OCI-LY7 (cell line): ENCODE results near the gene CD300H.

ENCODE experiments used
- CTCF ChIP-seq: fragments of 200-600 bp; sonication (generic); conservative IDR thresholded peaks from 2 replicates; pipeline ENCODE4 v1.5.1; 2014; ENCODE audit warnings: mild to moderate bottlenecking, antibody characterized with exemption, low read length, moderate library complexity, mixed read lengths
- EZH2phosphoT487 ChIP-seq: fragments of 200-600 bp; sonication (generic); IDR thresholded peaks from 2 replicates; pipeline ENCODE4 v1.6.1; 2018; ENCODE audit warnings: low read depth, borderline replicate concordance, mild to moderate bottlenecking, mixed run types, antibody characterized with exemption, low read length, moderate library complexity, mixed read lengths

- TF ChIP-seq CTCF: no peak
- TF ChIP-seq EZH2phosphoT487: no peak
Observed at GRCh38 chr17:74523308-74523707, 44.0 kb downstream of the CD300H start.
